ENCODE measurements around the gene MTMR10.

Gene MTMR10, protein sequence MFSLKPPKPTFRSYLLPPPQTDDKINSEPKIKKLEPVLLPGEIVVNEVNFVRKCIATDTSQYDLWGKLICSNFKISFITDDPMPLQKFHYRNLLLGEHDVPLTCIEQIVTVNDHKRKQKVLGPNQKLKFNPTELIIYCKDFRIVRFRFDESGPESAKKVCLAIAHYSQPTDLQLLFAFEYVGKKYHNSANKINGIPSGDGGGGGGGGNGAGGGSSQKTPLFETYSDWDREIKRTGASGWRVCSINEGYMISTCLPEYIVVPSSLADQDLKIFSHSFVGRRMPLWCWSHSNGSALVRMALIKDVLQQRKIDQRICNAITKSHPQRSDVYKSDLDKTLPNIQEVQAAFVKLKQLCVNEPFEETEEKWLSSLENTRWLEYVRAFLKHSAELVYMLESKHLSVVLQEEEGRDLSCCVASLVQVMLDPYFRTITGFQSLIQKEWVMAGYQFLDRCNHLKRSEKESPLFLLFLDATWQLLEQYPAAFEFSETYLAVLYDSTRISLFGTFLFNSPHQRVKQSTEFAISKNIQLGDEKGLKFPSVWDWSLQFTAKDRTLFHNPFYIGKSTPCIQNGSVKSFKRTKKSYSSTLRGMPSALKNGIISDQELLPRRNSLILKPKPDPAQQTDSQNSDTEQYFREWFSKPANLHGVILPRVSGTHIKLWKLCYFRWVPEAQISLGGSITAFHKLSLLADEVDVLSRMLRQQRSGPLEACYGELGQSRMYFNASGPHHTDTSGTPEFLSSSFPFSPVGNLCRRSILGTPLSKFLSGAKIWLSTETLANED

GRCh38 chr15:30991255-30992235, at the start of gene MTMR10:
Gene MTMR10, minus strand, starts transcription at chr15:30991628. Its CDS starts 122 bp downstream, at chr15:30991506.
- Mint-ChIP-seq H3K9me3 (no peaks in the 10 kb centered on the region), H3K4me3 (peak within 1 kb of the TSS; percentile 96), H3K27me3 (ENCODE audit: low read depth) (peaks cover 5% of the 10 kb centered on the region), H3K27ac (peak within 1 kb of the TSS; percentile 89), H3K4me1 (ENCODE audit: low read depth) (peaks cover 18% of the 10 kb centered on the region), H3K36me3 (ENCODE audit: low read depth) (peaks cover 6% of the 10 kb centered on the region)
- DNase-seq (ENCODE audit: low spot score): peak; percentile 82

DNA sequence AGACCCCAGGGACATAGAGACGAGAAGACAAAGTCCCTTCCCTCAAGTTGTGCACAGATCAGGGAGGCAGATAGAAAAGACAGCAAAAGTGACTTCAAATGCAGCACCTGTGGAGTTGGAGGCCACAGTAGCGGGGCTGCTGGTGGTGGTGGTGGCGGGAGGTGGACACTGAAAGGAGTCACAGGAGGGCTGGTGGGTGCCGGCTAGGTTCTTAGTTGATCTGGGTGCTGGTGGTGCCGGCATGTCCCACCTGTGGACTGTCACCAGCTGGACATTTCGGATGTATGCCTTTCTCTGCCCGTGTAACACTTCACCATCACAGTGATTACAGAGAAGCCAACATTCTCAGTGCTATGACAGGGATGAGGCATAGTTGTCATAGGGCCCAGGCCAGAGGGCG, 49.2 kb upstream of the MTMR10 start:
- Mint-ChIP-seq H3K4me1 (ENCODE audit: low read depth) (no peaks in the 10 kb centered on the region), H3K4me3 (no peak overlapping the region), H3K27ac (no peak overlapping the region)

DNA sequence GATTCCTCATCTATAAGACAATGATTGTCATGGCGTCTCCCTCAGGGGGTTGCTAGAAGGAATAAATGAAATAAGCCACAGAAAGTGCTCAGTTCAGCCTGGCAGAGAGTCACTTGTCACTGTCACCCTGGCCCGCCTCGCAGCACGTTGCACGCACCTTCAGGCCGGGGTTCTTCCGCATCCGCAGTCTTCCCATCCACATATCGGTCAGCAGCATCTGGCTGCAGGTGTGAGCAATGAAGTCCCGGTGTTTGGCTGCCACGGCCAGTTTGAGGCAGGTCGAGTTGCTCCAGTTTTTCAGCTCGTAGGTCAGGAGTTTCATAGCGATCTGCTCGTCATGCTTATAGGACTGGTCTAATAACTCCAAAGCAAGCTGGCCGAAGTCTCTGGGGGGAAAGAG, 48.5 kb upstream of the MTMR10 start:
- Mint-ChIP-seq H3K27me3 (ENCODE audit: low read depth) (peaks cover 10% of the 10 kb centered on the region), H3K4me3 (no peak overlapping the region), H3K9me3 (no peaks in the 10 kb centered on the region), H3K36me3 (ENCODE audit: low read depth) (no peaks in the 10 kb centered on the region), H3K4me1 (ENCODE audit: low read depth) (no peaks in the 10 kb centered on the region), H3K27ac (no peak overlapping the region)
- no peak for DNase-seq (ENCODE audit: low spot score)

More for the DNA sequence above, 49.2 kb upstream of the MTMR10 start:
- Mint-ChIP-seq H3K27me3 (ENCODE audit: low read depth) (peaks cover 10% of the 10 kb centered on the region), H3K36me3 (ENCODE audit: low read depth) (no peaks in the 10 kb centered on the region), H3K9me3 (no peaks in the 10 kb centered on the region)
- DNase-seq (ENCODE audit: low spot score): no peak

DNA sequence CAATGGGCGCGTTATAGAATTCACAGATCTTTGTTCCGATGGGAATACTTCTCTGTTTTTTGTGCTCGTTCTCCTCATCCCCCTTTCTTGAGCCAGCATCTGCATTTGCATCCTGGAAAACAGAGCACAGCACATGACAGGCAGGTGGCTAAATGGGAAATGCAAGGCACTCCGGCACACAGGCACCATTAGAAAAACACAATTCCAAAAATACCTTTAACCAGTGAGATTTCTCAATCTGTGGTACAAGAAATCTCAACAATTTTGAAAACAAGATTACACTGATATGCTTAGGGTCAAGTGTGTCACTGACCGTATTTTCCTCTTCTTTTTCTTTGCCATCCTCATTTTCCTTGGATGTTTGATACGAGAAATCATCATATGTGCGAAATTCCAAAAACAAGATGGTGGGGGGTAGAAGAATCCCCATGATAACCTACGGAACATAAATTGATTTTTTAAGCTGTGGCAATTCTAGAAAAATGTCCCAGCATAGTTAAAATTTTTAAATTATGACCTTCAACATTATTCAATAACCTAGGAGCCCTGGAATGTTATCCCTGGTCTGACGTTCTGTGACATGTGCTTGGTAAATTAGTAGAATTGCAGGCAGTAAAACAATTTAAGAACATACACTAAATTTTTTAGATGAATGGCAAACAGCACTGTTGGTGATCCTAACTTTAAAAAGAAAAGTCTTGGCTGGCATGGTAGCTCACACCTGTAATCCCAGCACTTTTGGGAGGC, 46.5 kb upstream of the MTMR10 start:
- Mint-ChIP-seq H3K36me3 (ENCODE audit: low read depth) (no peaks in the 10 kb centered on the region), H3K27ac (no peak overlapping the region), H3K4me1 (ENCODE audit: low read depth) (no peaks in the 10 kb centered on the region), H3K4me3 (no peak overlapping the region), H3K27me3 (ENCODE audit: low read depth) (peaks cover 4% of the 10 kb centered on the region), H3K9me3 (no peaks in the 10 kb centered on the region)
- no peak for DNase-seq (ENCODE audit: low spot score)

DNA sequence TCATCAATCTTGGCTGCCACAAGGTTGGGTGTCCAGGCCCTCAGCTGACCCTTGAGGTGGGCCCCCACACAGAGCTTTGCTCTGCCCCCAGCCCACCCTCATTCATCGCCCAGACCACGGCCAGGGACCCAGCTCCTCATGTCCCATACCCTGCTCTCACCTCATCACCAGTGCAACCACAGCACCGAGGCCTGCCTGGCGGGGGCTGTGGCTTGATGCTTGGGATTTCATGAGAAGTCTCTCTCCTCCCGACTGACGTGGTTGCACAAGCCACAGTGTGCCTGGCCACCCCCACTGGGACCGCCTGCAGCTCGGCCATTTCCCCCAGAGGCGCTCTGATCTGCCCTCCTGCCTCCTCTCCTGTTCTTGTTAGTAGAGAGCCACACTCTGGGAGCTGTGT, 45.4 kb upstream of the MTMR10 start:
- H3K4me1 Mint-ChIP-seq (ENCODE audit: low read depth): peaks cover under 1% of the 10 kb centered on the region

GRCh38 chr15:31035610-31036009, 44.2 kb upstream of the MTMR10 start:
- Mint-ChIP-seq H3K27ac (no peak overlapping the region), H3K4me1 (ENCODE audit: low read depth) (peaks cover 7% of the 10 kb centered on the region)

More for the DNA sequence above, 45.4 kb upstream of the MTMR10 start:
- no peak for DNase-seq (ENCODE audit: low spot score)
- H3K4me3 Mint-ChIP-seq: no peak overlapping the region
- no peaks in the 10 kb centered on the region for H3K36me3 Mint-ChIP-seq (ENCODE audit: low read depth)
- no peaks in the 10 kb centered on the region for H3K9me3 Mint-ChIP-seq
- no peak overlapping the region for H3K27ac Mint-ChIP-seq
- H3K27me3 Mint-ChIP-seq (ENCODE audit: low read depth): peaks cover 4% of the 10 kb centered on the region

GRCh38 chr15:31034152-31034551, 42.7 kb upstream of the MTMR10 start:
- no peak overlapping the region for H3K27ac Mint-ChIP-seq
- peak; percentile 2 for DNase-seq (ENCODE audit: low spot score)
- no peaks in the 10 kb centered on the region for H3K36me3 Mint-ChIP-seq (ENCODE audit: low read depth)
- H3K4me3 Mint-ChIP-seq: no peak overlapping the region
- peaks cover 8% of the 10 kb centered on the region for H3K27me3 Mint-ChIP-seq (ENCODE audit: low read depth)
- peaks cover 7% of the 10 kb centered on the region for H3K4me1 Mint-ChIP-seq (ENCODE audit: low read depth)
- H3K9me3 Mint-ChIP-seq: no peaks in the 10 kb centered on the region

More at GRCh38 chr15:31035610-31036009, 44.2 kb upstream of the MTMR10 start:
- H3K36me3 Mint-ChIP-seq (ENCODE audit: low read depth): no peaks in the 10 kb centered on the region
- no peaks in the 10 kb centered on the region for H3K9me3 Mint-ChIP-seq
- peaks cover 4% of the 10 kb centered on the region for H3K27me3 Mint-ChIP-seq (ENCODE audit: low read depth)
- no peak for DNase-seq (ENCODE audit: low spot score)
- H3K4me3 Mint-ChIP-seq: no peak overlapping the region

DNA sequence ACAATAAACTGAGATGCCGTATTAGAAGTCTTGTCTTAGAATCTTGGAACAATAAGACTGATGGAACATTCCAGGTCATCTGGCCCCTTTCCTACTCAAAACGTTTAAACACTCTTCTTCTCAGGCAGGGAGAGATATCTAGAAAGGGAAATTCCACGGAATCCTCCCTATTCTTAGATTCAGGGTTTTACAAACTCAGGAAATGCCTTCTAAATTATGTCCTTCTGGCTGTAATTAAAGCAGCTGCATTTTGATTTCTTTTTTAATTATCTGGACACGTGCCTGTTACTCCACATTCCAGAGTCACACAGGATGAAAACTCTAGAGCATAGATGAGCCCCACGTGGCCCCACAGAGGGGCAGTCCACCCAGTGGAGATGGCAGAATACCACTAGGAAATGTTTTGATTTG, 41.5 kb upstream of the MTMR10 start:
- no peaks in the 10 kb centered on the region for H3K36me3 Mint-ChIP-seq (ENCODE audit: low read depth)
- no peak overlapping the region for H3K4me3 Mint-ChIP-seq
- H3K27me3 Mint-ChIP-seq (ENCODE audit: low read depth): peaks cover 15% of the 10 kb centered on the region
- H3K27ac Mint-ChIP-seq: no peak overlapping the region
- H3K9me3 Mint-ChIP-seq: no peaks in the 10 kb centered on the region
- peaks cover 7% of the 10 kb centered on the region for H3K4me1 Mint-ChIP-seq (ENCODE audit: low read depth)
- DNase-seq (ENCODE audit: low spot score): no peak

GRCh38 chr15:31031471-31032067, 40.1 kb upstream of the MTMR10 start:
- no peak overlapping the region for H3K27ac Mint-ChIP-seq
- no peak overlapping the region for H3K4me3 Mint-ChIP-seq
- no peaks in the 10 kb centered on the region for H3K9me3 Mint-ChIP-seq
- no peak for DNase-seq (ENCODE audit: low spot score)
- H3K4me1 Mint-ChIP-seq (ENCODE audit: low read depth): peaks cover 7% of the 10 kb centered on the region
- H3K27me3 Mint-ChIP-seq (ENCODE audit: low read depth): peaks cover 24% of the 10 kb centered on the region
- no peaks in the 10 kb centered on the region for H3K36me3 Mint-ChIP-seq (ENCODE audit: low read depth)

DNA sequence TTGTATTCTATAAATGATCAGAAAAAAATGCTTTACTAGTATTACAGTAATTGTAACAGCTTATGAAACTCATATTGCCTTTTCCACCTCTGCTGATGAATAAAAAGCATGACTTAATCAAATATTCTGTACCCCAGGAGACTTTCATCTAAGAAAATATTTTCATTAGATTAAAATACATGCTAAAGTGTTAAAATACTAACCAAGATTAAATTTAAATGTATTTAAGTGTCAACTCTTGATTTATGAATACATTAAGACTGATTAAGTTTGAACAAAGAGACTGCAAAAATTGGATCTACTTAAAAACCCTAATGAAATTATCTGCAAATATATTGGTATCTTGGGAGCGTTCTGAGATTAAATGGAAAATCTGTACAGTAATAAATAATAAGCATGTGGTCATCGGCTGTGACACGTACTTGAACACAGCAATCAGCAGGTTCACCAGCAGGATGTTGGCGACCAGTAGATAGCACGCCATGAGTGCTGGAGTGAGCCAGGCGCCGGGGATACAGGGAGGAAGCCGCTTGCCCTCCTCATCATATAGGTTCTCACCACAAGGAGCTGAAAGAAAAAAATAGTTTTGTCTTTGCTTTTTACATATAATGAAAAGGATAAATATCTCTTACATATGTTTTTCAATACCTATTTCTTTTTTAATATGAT, 36.6 kb upstream of the MTMR10 start:
- H3K36me3 Mint-ChIP-seq (ENCODE audit: low read depth): no peaks in the 10 kb centered on the region
- no peak for DNase-seq (ENCODE audit: low spot score)

DNA sequence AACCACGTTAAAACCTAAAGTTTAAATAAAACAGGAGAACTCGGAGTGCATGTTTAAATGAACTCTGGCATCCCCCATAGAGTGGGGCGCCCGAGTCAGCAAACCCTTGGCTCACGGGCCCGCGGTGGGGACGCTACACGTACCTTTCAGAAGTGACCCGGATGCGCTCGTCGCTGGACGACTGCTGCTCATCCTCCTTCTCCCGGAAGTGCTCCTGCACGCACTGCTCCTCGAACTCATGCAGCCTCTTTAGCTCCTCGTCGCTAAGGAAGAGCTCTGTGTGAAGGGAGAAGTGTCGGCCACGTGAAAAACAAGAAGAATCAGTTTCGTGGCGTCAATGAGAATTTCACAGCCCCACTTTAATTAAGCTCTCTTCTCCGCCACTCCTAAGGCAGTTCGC, 34.6 kb upstream of the MTMR10 start:
- H3K27ac Mint-ChIP-seq: no peak overlapping the region
- H3K36me3 Mint-ChIP-seq (ENCODE audit: low read depth): no peaks in the 10 kb centered on the region
- H3K27me3 Mint-ChIP-seq (ENCODE audit: low read depth): peaks cover 24% of the 10 kb centered on the region
- no peak for DNase-seq (ENCODE audit: low spot score)
- no peak overlapping the region for H3K4me3 Mint-ChIP-seq
- H3K4me1 Mint-ChIP-seq (ENCODE audit: low read depth): no peaks in the 10 kb centered on the region
- H3K9me3 Mint-ChIP-seq: no peaks in the 10 kb centered on the region

More for the DNA sequence above, 36.6 kb upstream of the MTMR10 start:
- peaks cover 7% of the 10 kb centered on the region for H3K4me1 Mint-ChIP-seq (ENCODE audit: low read depth)
- H3K4me3 Mint-ChIP-seq: no peak overlapping the region
- no peak overlapping the region for H3K27ac Mint-ChIP-seq
- no peaks in the 10 kb centered on the region for H3K9me3 Mint-ChIP-seq
- H3K27me3 Mint-ChIP-seq (ENCODE audit: low read depth): peaks cover 24% of the 10 kb centered on the region

- Mint-ChIP-seq H3K27me3 (ENCODE audit: low read depth) (peaks cover 24% of the 10 kb centered on the region), H3K27ac (no peak overlapping the region), H3K4me3 (no peak overlapping the region), H3K36me3 (ENCODE audit: low read depth) (no peaks in the 10 kb centered on the region), H3K4me1 (ENCODE audit: low read depth) (no peaks in the 10 kb centered on the region), H3K9me3 (no peaks in the 10 kb centered on the region)
- no peak for DNase-seq (ENCODE audit: low spot score)
These were observed 33.6 kb upstream of the MTMR10 start for GRCh38 chr15:31024979-31025378.

All from T-helper 2 cell treated with Interferon-gamma antibody and Interleukin-4, amounts not matched to agents 5 μg/mL and 100 μg/mL, for 36 hours (primary cell).